SK-N-SH (cell line): ENCODE results near the gene LUC7L2. TPM values are rescaled to one million over a fixed set of nuclear protein-coding genes. Genes with fewer than 3 reads are reported as not detected.

Experiments
- CTCF ChIA-PET: fragments of 300-600, 350-600 bp; formaldehyde crosslinking; extraction: SDS; loops from one replicate; lab custom pipeline; 2021; lab: Yijun Ruan, JAX
- POLR2A ChIA-PET: fragments of 350-600 bp; sonication (Branson Sonifier 250); formaldehyde crosslinking; extraction: SDS; loops from one replicate; lab custom pipeline; 2020; ENCODE audit warnings: antibody characterized with exemption, inconsistent platforms; lab: Yijun Ruan, JAX
- DNase-seq: peaks from one replicate; pipeline ENCODE4 v3.0.0; 2012
- H2AFZ ChIP-seq: fragments of 200-600 bp; sonication (generic); 2 replicates; pipeline ENCODE4 v1.8.1; 2016; ENCODE audit warnings: antibody characterized with exemption, mild to moderate bottlenecking, low read depth
- H3F3A ChIP-seq: fragments of 200-600 bp; sonication (generic); replicated peaks from 2 replicates; pipeline ENCODE3; 2016; ENCODE audit warnings: antibody characterized with exemption, mild to moderate bottlenecking; ENCODE audit not compliant: insufficient read depth
- H3K27ac ChIP-seq, 2 experiments: fragments of 200-500 bp in 1 of 2; fragments of 200-600 bp in 1 of 2; sonication (Bioruptor generic) in 1 of 2; sonication (generic), shearing (Covaris generic) in 1 of 2; 2 replicates each; pipeline versions ENCODE4 v1.5.1 to v1.6.1; 2014 to 2016; ENCODE audit warnings: low read depth in 2 of 2, inconsistent platforms in 1 of 2, low read length in 1 of 2, mild to moderate bottlenecking in 1 of 2, mixed read lengths in 1 of 2
- H3K27me3 ChIP-seq: fragments of 200-600 bp; sonication (generic), shearing (Covaris generic); 2 replicates; pipeline ENCODE4 v1.6.1; 2016; ENCODE audit warnings: mixed run types; ENCODE audit not compliant: insufficient read depth
- H3K36me3 ChIP-seq, 2 experiments: fragments of 200-500 bp in 1 of 2; fragments of 200-600 bp in 1 of 2; sonication (Bioruptor generic) in 1 of 2; sonication (generic) in 1 of 2; replicated peaks in 1 of 2; 2 replicates each; pipeline versions ENCODE3 to v1.5.1; 2014 to 2016; ENCODE audit warnings: low read length in 1 of 2, mild to moderate bottlenecking in 1 of 2; ENCODE audit not compliant: insufficient read depth in 2 of 2, control insufficient read depth in 1 of 2
- H3K4me1 ChIP-seq, 2 experiments: fragments of 200-500 bp in 1 of 2; fragments of 200-600 bp in 1 of 2; sonication (Bioruptor generic) in 1 of 2; sonication (generic), shearing (Covaris generic) in 1 of 2; 2 replicates each; pipeline versions ENCODE4 v1.5.1 to v1.6.1; 2014 to 2016; ENCODE audit warnings: low read depth in 1 of 2, low read length in 1 of 2, mixed run types in 1 of 2; ENCODE audit not compliant: insufficient read depth in 2 of 2, control insufficient read depth in 1 of 2
- H3K4me2 ChIP-seq: fragments of 200-600 bp; sonication (generic), shearing (Covaris generic); 2 replicates; pipeline ENCODE4 v1.6.1; 2017; ENCODE audit warnings: mixed run types
- H3K4me3 ChIP-seq, 2 experiments: fragments of 200-500 bp in 1 of 2; fragments of 200-600 bp in 1 of 2; sonication (Bioruptor generic) in 1 of 2; sonication (generic), shearing (Covaris generic) in 1 of 2; 2 replicates each; pipeline versions ENCODE4 v1.5.1 to v1.8.1; 2014 to 2016; ENCODE audit warnings: low read depth in 2 of 2, inconsistent platforms in 1 of 2, low read length in 1 of 2, mild to moderate bottlenecking in 1 of 2, mixed read lengths in 1 of 2, moderate library complexity in 1 of 2
- H3K79me2 ChIP-seq: fragments of 200-600 bp; sonication (generic); 2 replicates; pipeline ENCODE4 v1.8.1; 2017; ENCODE audit warnings: mild to moderate bottlenecking; ENCODE audit not compliant: insufficient read depth
- H3K9ac ChIP-seq: fragments of 200-600 bp; sonication (generic); 2 replicates; pipeline ENCODE4 v1.6.1; 2017; ENCODE audit warnings: mixed run types
- H3K9me2 ChIP-seq: fragments of 200-600 bp; sonication (generic); 2 replicates; pipeline ENCODE4 v1.6.1; 2017; ENCODE audit warnings: mixed run types
- H3K9me3 ChIP-seq: fragments of 200-600 bp; sonication (generic); 2 replicates; pipeline ENCODE4 v1.6.1; 2017; ENCODE audit warnings: mixed run types, mild to moderate bottlenecking, moderate library complexity
- H4K20me1 ChIP-seq: fragments of 200-600 bp; sonication (generic); 2 replicates; pipeline ENCODE4 v1.6.1; 2017; ENCODE audit warnings: mild to moderate bottlenecking, mixed run types; ENCODE audit not compliant: insufficient read depth
- ELF1 ChIP-seq: IDR thresholded peaks from 2 replicates; pipeline ENCODE4 v1.4.0; 2012
- FOSL2 ChIP-seq: IDR thresholded peaks from 2 replicates; pipeline ENCODE4 v1.4.0; 2012; ENCODE audit warnings: low read depth, mild to moderate bottlenecking, moderate library complexity, borderline replicate concordance
- FOXJ3 ChIP-seq: sonication (generic); formaldehyde crosslinking; IDR thresholded peaks from 2 replicates; pipeline ENCODE4 v1.5.1; 2020; ENCODE audit warnings: mild to moderate bottlenecking, missing genetic modification reagents
- FOXM1 ChIP-seq: IDR thresholded peaks from 2 replicates; pipeline ENCODE4 v1.4.0; 2012; ENCODE audit warnings: low read depth, mild to moderate bottlenecking
- GABPA ChIP-seq: IDR thresholded peaks from 2 replicates; pipeline ENCODE4 v1.4.0; 2012; ENCODE audit warnings: low read depth, mild to moderate bottlenecking
- MAX ChIP-seq: IDR thresholded peaks from 2 replicates; pipeline ENCODE4 v1.4.0; 2012; ENCODE audit warnings: low read depth
- NRF1 ChIP-seq: IDR thresholded peaks from 2 replicates; pipeline ENCODE4 v1.6.1; 2012; ENCODE audit warnings: low read depth, mild to moderate bottlenecking, low read length
- RAD21 ChIP-seq: IDR thresholded peaks from 2 replicates; pipeline ENCODE4 v1.6.1; 2012; ENCODE audit warnings: mild to moderate bottlenecking, low read length
- REST ChIP-seq: IDR thresholded peaks from 2 replicates; pipeline ENCODE4 v1.6.1; 2012; ENCODE audit warnings: mild to moderate bottlenecking, low read depth, low read length, moderate library complexity
- RFX5 ChIP-seq: IDR thresholded peaks from 2 replicates; pipeline ENCODE4 v1.6.1; 2012; ENCODE audit warnings: mild to moderate bottlenecking, improper control_type of control experiment, low read length
- RXRA ChIP-seq: IDR thresholded peaks from 2 replicates; pipeline ENCODE4 v1.4.0; 2012; ENCODE audit warnings: low read depth, mild to moderate bottlenecking, borderline replicate concordance
- SIN3A ChIP-seq: IDR thresholded peaks from 2 replicates; pipeline ENCODE4 v1.6.1; 2012; ENCODE audit warnings: low read depth, mild to moderate bottlenecking, low read length, moderate library complexity, borderline replicate concordance
- TAF1 ChIP-seq: IDR thresholded peaks from 2 replicates; pipeline ENCODE4 v1.6.1; 2012; ENCODE audit warnings: low read depth, mild to moderate bottlenecking, low read length, moderate library complexity, borderline replicate concordance
- TCF12 ChIP-seq: IDR thresholded peaks from 2 replicates; pipeline ENCODE4 v1.4.0; 2012
- USF1 ChIP-seq: IDR thresholded peaks from 2 replicates; pipeline ENCODE4 v1.4.0; 2012; ENCODE audit warnings: low read depth, borderline replicate concordance
- USF2 ChIP-seq: fragments of 150-350 bp; IDR thresholded peaks from 2 replicates; pipeline ENCODE4 v1.6.1; 2017; ENCODE audit warnings: antibody characterized with exemption, low read length, low read depth, borderline replicate concordance
- YY1 ChIP-seq: IDR thresholded peaks from 2 replicates; pipeline ENCODE4 v1.4.0; 2012; ENCODE audit warnings: low read depth, mild to moderate bottlenecking
- ZBTB33 ChIP-seq: IDR thresholded peaks from 2 replicates; pipeline ENCODE4 v1.4.0; 2012; ENCODE audit warnings: low read depth, borderline replicate concordance
- WGBS: methylation state at CpG from one replicate; pipeline ENCODE4 v1.1.6; 2017; ENCODE audit warnings: low lambda C conversion rate; 5-methylcytosine and 5-hydroxymethylcytosine counted together
- polyA plus RNA-seq, 3 experiments: library from polyadenylated mRNA; depleted of rRNA; stranded (reverse); fragments of >200 nt; gene quantifications; 2 replicates each; pipeline ENCODE4 v1.2.3, GENCODE V29; 2012

Gene LUC7L2
- polyA plus RNA-seq, 1 of the 3 experiments (the other 2 are of a cell fraction), result 45.7 TPM

- Histone ChIP-seq H2AFZ (no peak overlapping the region), H3K9me3 (no peaks in the 10 kb centered on the region), H3K4me2 (peak overlapping the region; percentile 85), H3K79me2 (peaks cover 86% of the 10 kb centered on the region), H3F3A (peaks cover 28% of the 10 kb centered on the region), H3K27me3 (no peaks in the 10 kb centered on the region), H4K20me1 (peaks cover 66% of the 10 kb centered on the region), H3K9ac (no peak overlapping the region), H3K36me3 (peaks cover 41 to 48% of the 10 kb centered on the region in 2 experiments), H3K27ac (no peak overlapping the region; a peak in 1 of 4 replicates), H3K9me2 (no peaks in the 10 kb centered on the region), H3K4me1 (peaks cover 10 to 24% of the 10 kb centered on the region in 2 experiments; a peak in 3 of 4 replicates), H3K4me3 (peak overlapping the region in 1 of 2 experiments; percentile 85; a peak in 1 of 4 replicates)
- ChIA-PET CTCF (interaction anchor here (1.2 kb wide), 1 partner anchor 10 kb away, joined by 5 read pairs; no protein-coding TSS in a partner anchor), POLR2A (no interaction called here)
- no peak for TF ChIP-seq SIN3A
- TF ChIP-seq FOSL2, result no peak
- no peak for TF ChIP-seq REST
- TF ChIP-seq GABPA, result no peak
- no peak for TF ChIP-seq RFX5
- no peak for TF ChIP-seq YY1
- no peak for TF ChIP-seq TCF12
- no peak for TF ChIP-seq USF1
- no peak for TF ChIP-seq ZBTB33
- no peak for TF ChIP-seq ELF1
- no peak for TF ChIP-seq RAD21
- TF ChIP-seq FOXM1, result no peak
- TF ChIP-seq NRF1, result no peak
- TF ChIP-seq RXRA, result no peak
- TF ChIP-seq FOXJ3 (CRISPR knock-in tag), result no peak
- no peak for TF ChIP-seq TAF1
- no peak for TF ChIP-seq USF2
- no peak for TF ChIP-seq MAX
- WGBS, result 83% methylated on average over 6 of the region's 6 CpGs
- DNase-seq, result no peak
Observed at GRCh38 chr7:139362981-139363380, 3.3 kb downstream of the LUC7L2 start.
